HG02973 (cell line): ENCODE results near the gene MRPL19.

ENCODE experiments used
- ATAC-seq: cut with Tn5 transposase; IDR thresholded peaks from one replicate; pipeline ENCODE4 v1.9.1; 2021; ENCODE audit warnings: moderate library complexity; ENCODE audit not compliant: unreplicated experiment

MRPL19 gene

DNA sequence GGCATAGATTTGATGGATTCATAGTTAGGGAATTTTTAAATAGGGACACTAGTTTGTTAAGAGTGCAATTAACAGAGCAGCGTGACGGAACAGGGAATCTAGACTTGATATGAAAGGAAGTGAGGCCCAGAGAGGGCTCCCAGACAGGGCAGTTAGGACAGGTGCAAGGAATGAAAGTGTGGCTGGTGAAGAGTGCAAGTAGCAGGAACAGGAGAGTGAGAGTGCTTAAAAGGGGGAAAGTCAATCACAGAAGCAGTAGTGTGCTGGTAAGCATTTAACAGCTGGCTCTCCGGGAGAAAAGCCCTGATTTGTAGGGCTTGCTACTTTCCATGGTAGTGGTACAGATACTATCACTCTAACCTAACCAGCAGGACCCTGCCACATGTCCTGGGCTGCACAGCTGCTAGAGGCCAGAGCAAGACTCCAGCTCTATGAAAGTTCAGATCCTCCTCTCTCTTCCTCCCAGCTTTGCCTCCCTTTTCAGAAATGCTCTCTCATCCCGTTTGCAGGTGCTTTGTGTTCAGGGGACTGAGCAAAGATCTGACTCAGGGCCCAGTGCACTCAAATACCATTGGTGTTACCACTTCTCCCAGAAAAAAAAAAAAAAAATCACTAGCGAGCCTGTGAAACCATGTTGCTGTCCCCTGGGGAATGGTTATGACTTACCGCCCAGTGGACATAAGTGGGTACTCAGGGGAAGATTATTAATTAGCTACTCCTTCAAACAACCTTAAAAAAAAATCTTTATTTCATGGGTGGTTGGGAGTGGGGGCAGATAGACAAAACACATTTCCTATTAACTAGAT is 82.2 kb downstream of the MRPL19 start:
- ATAC-seq, result no peak

DNA sequence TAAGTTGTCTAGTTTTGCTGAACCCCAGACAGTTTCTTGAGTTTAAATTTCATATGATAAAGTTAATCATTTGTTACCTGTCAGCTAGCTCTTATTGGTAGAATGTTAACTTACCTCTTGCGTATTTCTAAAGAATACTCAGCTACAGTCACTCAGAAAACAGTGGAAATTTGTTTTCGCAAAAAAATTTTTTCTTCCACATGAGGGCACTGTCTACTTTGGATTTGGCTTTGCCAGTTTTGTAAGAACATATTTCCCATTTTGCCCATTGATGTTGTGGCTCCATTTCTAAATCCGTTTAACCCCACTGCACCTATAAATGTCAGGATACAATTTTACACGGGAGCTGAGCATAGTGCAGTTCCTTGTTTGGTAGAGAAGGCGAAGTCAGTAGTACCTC is 83.3 kb downstream of the MRPL19 start:
- ATAC-seq, result no peak

DNA sequence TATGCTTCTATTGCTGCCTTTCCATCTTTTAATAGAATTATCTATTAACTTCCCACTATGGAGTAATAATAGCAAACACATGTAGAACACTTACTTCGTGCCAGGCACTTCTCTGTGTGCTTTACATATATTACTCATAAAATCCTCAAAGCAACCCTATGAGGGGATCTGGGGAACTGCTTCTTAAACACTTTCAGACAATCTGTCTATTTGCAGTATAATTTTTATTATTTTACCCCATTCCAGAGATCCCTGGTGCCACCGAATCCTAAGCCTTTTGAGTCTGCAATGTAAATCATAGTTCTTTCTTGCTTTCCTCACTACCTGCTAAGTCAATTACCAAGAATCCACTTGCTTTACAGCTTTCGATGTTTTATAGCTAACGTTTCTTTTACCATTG is 89.7 kb downstream of the MRPL19 start:
- ATAC-seq, result no peak

DNA sequence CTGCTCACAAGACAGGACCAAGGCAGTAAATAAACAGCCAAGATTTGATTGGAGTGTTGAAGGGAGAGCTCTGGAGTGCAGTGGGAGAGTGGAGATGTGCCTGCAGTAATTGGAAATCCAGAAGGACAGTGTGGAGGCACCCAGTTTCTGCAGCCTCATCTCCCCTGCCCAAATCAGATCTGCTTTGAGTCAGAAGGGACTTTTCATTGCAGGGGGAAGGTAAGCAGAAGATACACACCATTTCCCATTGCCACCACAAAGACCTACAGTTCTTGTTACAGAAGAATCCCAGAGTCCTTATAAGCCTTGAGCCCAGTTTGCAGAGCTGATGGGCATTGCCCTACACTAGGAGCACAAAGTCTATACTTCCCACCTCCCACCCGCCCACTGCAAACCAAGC is 91.4 kb downstream of the MRPL19 start:
- ATAC-seq, result no peak
